Activated naive CD8-positive, alpha-beta T cell treated with anti-CD3 and anti-CD28 coated beads for 36 hours (primary cell): ENCODE results near the gene BTBD17. TPM values are rescaled to one million over a fixed set of nuclear protein-coding genes. Genes with fewer than 3 reads are reported as not detected.

ENCODE experiments used
- DNase-seq: peaks from one replicate; pipeline ENCODE4 v3.0.0; 2021
- H3K27ac Mint-ChIP-seq: one replicate; pipeline ENCODE4 v1.8.0; 2022; ENCODE audit warnings: mild to moderate bottlenecking, moderate library complexity, mixed read lengths
- H3K27me3 Mint-ChIP-seq: one replicate; pipeline ENCODE4 v1.8.0; 2022; ENCODE audit warnings: mild to moderate bottlenecking, mixed read lengths
- H3K36me3 Mint-ChIP-seq: one replicate; pipeline ENCODE4 v1.8.0; 2021; ENCODE audit warnings: mild to moderate bottlenecking, mixed read lengths
- H3K4me1 Mint-ChIP-seq: one replicate; pipeline ENCODE4 v1.8.0; 2021; ENCODE audit warnings: mixed read lengths
- H3K4me3 Mint-ChIP-seq: one replicate; pipeline ENCODE4 v1.8.0; 2022; ENCODE audit warnings: mild to moderate bottlenecking, moderate library complexity, mixed read lengths
- H3K9me3 Mint-ChIP-seq: one replicate; pipeline ENCODE4 v1.8.0; 2022; ENCODE audit warnings: mixed read lengths
- total RNA-seq, 2 experiments: library from RNA; stranded (reverse); gene quantifications; one replicate each; pipeline ENCODE4 v1.2.3, GENCODE V29; 2021

Gene BTBD17
- total RNA-seq, 2 experiments from 2014 or later: not detected

- H3K27ac Mint-ChIP-seq: no peak overlapping the region
- H3K4me3 Mint-ChIP-seq: no peak overlapping the region
- H3K4me1 Mint-ChIP-seq: no peaks in the 10 kb centered on the region
Observed at GRCh38 chr17:74318391-74318790, 43.3 kb downstream of the BTBD17 start.

DNA sequence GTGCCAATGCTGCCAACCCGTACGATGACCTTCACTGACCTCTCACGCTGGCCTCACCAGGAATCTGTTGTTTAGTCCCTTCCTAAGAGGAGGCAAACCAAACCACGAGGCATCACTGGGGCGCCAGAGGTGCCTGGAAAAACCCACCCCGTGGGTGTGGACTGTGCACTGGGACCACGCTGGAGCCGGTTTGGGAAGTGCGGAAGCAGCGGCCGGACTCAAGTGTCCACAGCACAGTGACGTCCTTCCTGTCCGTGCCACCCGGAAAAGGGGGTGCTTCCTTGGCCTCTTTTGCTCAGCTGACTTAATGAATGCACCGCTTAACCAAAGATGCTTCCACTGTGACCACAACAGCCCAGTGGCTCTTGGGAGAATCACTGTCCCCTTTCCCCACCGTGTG is 44.6 kb downstream of the BTBD17 start:
- Mint-ChIP-seq H3K4me3 (no peak overlapping the region), H3K4me1 (no peaks in the 10 kb centered on the region), H3K9me3 (peaks cover 5% of the 10 kb centered on the region), H3K27ac (no peak overlapping the region), H3K36me3 (no peaks in the 10 kb centered on the region), H3K27me3 (peaks cover 9% of the 10 kb centered on the region)
- no peak for DNase-seq

More at GRCh38 chr17:74318391-74318790, 43.3 kb downstream of the BTBD17 start:
- no peak for DNase-seq
- no peaks in the 10 kb centered on the region for H3K36me3 Mint-ChIP-seq
- no peaks in the 10 kb centered on the region for H3K9me3 Mint-ChIP-seq
- H3K27me3 Mint-ChIP-seq: peaks cover 12% of the 10 kb centered on the region

- peaks cover 7% of the 10 kb centered on the region for H3K27me3 Mint-ChIP-seq
- no peak for DNase-seq
Observed at GRCh38 chr17:74316220-74316619, 45.4 kb downstream of the BTBD17 start.

DNA sequence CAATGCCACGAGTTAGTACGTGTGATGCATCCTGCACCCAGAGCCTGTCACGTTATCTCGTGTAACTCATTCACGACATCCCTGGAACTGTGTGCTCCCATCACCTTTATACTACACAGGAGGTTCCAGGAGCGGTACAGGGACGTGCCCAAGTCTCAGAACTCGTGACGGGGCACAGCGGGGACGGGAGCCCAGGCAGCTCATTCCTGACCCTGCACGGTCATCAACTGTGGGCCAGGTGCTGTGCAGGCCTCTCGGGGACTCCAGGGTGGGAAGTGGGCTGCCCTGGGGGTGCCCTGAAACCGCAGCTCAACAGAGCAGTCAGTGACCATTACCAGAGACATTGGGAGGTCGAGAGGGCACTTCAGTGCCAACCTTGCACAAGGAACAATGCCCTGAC is 46.8 kb downstream of the BTBD17 start:
- Mint-ChIP-seq H3K36me3 (no peaks in the 10 kb centered on the region), H3K27ac (no peak overlapping the region), H3K4me3 (no peak overlapping the region), H3K9me3 (peaks cover 7% of the 10 kb centered on the region), H3K4me1 (no peaks in the 10 kb centered on the region), H3K27me3 (peaks cover under 1% of the 10 kb centered on the region)
- no peak for DNase-seq

More at GRCh38 chr17:74316220-74316619, 45.4 kb downstream of the BTBD17 start:
- no peaks in the 10 kb centered on the region for H3K4me1 Mint-ChIP-seq
- H3K9me3 Mint-ChIP-seq: peaks cover 7% of the 10 kb centered on the region
- no peak overlapping the region for H3K4me3 Mint-ChIP-seq
- no peak overlapping the region for H3K27ac Mint-ChIP-seq
- H3K36me3 Mint-ChIP-seq: no peaks in the 10 kb centered on the region

DNA sequence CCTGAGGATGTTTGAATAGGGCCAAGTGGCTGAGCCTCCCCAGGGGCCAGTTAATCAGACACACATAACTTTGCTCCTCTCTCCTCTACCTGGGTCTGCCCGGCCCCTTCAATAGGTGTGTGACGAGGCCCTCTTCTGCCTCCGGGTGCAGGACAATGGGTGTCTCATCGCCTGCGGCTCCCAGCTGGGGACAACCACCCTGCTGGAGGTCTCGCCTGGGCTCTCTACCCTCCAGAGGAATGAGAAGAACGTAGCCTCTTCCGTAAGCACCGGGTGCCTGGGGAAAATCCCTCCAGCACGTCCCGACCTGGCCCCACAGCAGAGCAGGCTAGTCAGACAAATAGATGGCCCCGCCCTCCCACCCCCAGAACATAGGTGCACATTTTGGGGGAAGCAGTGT is 51.8 kb downstream of the BTBD17 start:
- no peak for DNase-seq
- H3K4me1 Mint-ChIP-seq: peaks cover 6% of the 10 kb centered on the region
- H3K4me3 Mint-ChIP-seq: no peak overlapping the region
- peaks cover 19% of the 10 kb centered on the region for H3K27me3 Mint-ChIP-seq
- H3K36me3 Mint-ChIP-seq: no peaks in the 10 kb centered on the region
- H3K9me3 Mint-ChIP-seq: peaks cover 7% of the 10 kb centered on the region
- H3K27ac Mint-ChIP-seq: no peak overlapping the region

- Mint-ChIP-seq H3K36me3 (no peaks in the 10 kb centered on the region), H3K4me3 (no peak overlapping the region), H3K4me1 (peaks cover 6% of the 10 kb centered on the region), H3K27me3 (peaks cover 19% of the 10 kb centered on the region), H3K27ac (no peak overlapping the region), H3K9me3 (peaks cover 7% of the 10 kb centered on the region)
- no peak for DNase-seq
Observed at GRCh38 chr17:74307984-74308773, 53.5 kb downstream of the BTBD17 start.

Other genes with a start within 250 kb of the BTBD17 start
- 1,000 to 10,000 TPM; 1,601 to 1,608 TPM for gene RPL38, start 158.2 kb downstream of the BTBD17 start, total RNA-seq
- 1 to 10 TPM; 5.6 to 6.5 TPM for gene TTYH2, start 148.3 kb downstream of the BTBD17 start, total RNA-seq
- gene DNAI2, start 87.6 kb downstream of the BTBD17 start, total RNA-seq: not detected
- under 1 TPM in 1 of 2 experiments, not detected in 1; 0.08 TPM for gene KIF19, start 35.6 kb downstream of the BTBD17 start, total RNA-seq
- not detected for gene GPR142, start 5.6 kb upstream of the BTBD17 start, total RNA-seq
- gene GPRC5C, start 70.2 kb upstream of the BTBD17 start, total RNA-seq: 1 to 10 TPM in 1 of 2 experiments, under 1 TPM in 1; 0.66 to 2.1 TPM
- 1 to 10 TPM; 4.4 to 5.6 TPM for gene CD300A, start 104.8 kb upstream of the BTBD17 start, total RNA-seq
- gene CD300LB, start 169.6 kb upstream of the BTBD17 start, total RNA-seq: not detected
- not detected for gene CD300C, start 184.2 kb upstream of the BTBD17 start, total RNA-seq
- gene CD300H, start 205.6 kb upstream of the BTBD17 start, total RNA-seq: not detected
- not detected for gene CD300LD, start 230.4 kb upstream of the BTBD17 start, total RNA-seq